ENCODE measurements around the gene FOXA3. TPM values are rescaled to one million over a fixed set of nuclear protein-coding genes. Genes with fewer than 3 reads are reported as not detected.

Gene FOXA3
- total and polyA plus RNA-seq, 12 donors: 0.01 to 0.11 TPM; not detected in 10

DNA sequence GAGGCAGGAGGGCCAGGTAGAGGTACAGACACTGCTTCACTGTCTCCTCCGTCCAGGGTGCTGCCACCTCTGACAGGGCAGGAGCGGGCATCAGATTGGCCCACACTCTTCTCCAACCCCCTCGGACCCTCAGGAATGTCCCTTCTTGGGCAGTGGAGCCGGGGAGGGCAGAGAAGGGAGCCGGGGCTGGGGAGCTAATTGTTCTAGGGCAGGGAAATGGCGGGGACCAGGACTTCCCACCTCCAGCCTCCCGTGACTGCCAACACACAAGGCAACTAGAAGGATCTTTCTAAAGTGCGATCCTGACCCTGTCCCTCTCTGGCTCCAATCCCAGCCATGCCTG, 38.9 kb upstream of the FOXA3 start:
- H3K4me1 ChIP-seq: peaks cover 0 to 3% (median 0%) of the 10 kb centered on the region in 9 donors
- intact Hi-C loops (cut with DNase I): no loop called here
- ATAC-seq: no peak
- H3K36me3 ChIP-seq: peaks cover 0 to 99% (median 66%) of the 10 kb centered on the region in 9 donors
- H3K4me3 ChIP-seq: no peak overlapping the region
- H3K27me3 ChIP-seq: no peaks in the 10 kb centered on the region
- no peak for DNase-seq
- no peak overlapping the region for H3K27ac ChIP-seq
- H3K9me3 ChIP-seq: no peaks in the 10 kb centered on the region
- TF ChIP-seq, protein P1, sequence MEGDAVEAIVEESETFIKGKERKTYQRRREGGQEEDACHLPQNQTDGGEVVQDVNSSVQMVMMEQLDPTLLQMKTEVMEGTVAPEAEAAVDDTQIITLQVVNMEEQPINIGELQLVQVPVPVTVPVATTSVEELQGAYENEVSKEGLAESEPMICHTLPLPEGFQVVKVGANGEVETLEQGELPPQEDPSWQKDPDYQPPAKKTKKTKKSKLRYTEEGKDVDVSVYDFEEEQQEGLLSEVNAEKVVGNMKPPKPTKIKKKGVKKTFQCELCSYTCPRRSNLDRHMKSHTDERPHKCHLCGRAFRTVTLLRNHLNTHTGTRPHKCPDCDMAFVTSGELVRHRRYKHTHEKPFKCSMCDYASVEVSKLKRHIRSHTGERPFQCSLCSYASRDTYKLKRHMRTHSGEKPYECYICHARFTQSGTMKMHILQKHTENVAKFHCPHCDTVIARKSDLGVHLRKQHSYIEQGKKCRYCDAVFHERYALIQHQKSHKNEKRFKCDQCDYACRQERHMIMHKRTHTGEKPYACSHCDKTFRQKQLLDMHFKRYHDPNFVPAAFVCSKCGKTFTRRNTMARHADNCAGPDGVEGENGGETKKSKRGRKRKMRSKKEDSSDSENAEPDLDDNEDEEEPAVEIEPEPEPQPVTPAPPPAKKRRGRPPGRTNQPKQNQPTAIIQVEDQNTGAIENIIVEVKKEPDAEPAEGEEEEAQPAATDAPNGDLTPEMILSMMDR (IDR thresholded peaks at IDR 0.05): no peak
- 86 to 92% methylated on average over 8 of the region's 8 CpGs for WGBS, 2 donors

DNA sequence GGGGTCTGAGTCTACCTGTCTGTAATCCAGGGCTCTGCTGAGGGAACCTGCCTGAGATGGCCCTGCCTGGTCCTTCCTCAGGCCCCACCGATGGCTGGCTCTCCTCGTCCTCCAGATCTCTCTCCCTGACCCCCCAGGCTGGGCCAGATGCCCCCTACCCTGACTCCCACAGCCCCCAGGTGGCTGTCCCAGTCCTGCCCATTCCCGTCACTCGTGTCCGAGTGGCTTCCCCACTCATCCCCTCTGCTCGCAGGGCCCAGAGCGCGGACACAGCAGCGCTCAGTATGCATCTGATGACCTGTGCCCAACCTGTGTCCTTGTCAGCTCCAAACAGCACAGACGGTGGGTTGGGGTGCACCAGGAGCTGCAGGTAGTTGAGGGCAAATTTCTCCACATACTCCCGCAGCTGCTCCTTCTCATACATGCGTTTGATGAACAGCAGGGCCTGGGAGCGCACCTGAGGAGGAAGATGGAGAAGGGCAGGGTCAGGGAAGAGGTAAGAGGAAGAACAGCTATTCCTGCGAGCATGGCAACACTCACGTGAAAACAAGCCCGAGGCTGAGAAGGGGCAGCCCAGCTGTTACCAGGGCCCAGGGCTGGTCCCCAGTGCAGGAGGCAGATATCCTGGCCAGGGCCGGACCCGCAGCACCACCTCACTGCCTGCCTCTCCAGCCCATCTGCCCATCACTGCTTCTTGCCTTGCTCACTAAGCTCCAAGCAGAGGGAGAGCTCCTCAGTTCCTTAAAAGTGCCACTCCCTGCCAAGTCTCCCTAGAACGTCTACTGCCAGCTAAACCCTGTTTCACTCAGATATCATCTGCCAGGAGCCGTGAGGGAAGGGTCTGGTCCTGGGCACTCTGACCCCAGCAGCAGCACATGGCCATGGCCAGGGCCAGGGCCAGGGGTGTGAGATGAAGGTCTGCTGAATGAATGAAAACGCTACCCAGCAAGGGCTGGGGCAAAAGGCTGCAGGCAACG, 37.9 kb upstream of the FOXA3 start:
- WGBS, 2 donors: 86 to 92% methylated on average over 22 of the region's 22 CpGs

DNA sequence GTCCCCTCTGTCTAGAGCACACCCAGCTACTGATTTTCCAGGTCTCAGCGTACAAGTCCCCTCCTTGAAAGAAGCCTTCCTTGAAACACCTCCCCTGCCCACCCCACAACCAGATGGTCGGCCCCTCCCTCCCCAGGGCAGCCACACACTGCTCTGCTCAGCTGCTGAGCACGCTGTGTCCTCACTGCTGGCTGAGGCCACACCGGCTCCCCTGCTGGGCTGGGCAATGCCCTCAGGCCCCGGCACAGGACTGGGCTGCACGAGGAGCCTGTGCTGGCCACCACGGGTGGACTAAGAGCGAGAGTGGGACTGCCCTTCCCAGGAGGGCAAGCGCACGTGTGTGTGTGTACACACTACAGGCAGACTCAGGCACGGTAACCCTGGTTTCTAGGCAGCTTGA, 37.2 kb upstream of the FOXA3 start:
- H3K4me3 ChIP-seq: no peak overlapping the region
- intact Hi-C loops (cut with DNase I): no loop called here
- ATAC-seq (peak in 1 of 8 donors; percentile 7), DNase-seq (no peak)
- peaks cover 0 to 3% (median 0%) of the 10 kb centered on the region in 9 donors for H3K4me1 ChIP-seq
- H3K27ac ChIP-seq: no peak overlapping the region
- H3K36me3 ChIP-seq: peaks cover 1 to 99% (median 83%) of the 10 kb centered on the region in 9 donors
- H3K27me3 ChIP-seq: no peaks in the 10 kb centered on the region
- no peaks in the 10 kb centered on the region for H3K9me3 ChIP-seq
- TF ChIP-seq, protein P1 (IDR thresholded peaks at IDR 0.05): no peak
- WGBS, 2 donors: 90 to 92% methylated on average over 11 of the region's 11 CpGs

More for the DNA sequence above, 37.9 kb upstream of the FOXA3 start:
- DNase-seq: no peak
- TF ChIP-seq, protein P1 (IDR thresholded peaks at IDR 0.05): no peak
- Histone ChIP-seq H3K4me3 (no peak overlapping the region), H3K4me1 (peaks cover 0 to 3% (median 0%) of the 10 kb centered on the region in 9 donors), H3K27me3 (no peaks in the 10 kb centered on the region), H3K9me3 (no peaks in the 10 kb centered on the region), H3K36me3 (peaks cover 0 to 99% (median 76%) of the 10 kb centered on the region in 9 donors), H3K27ac (no peak overlapping the region)
- intact Hi-C loops (cut with DNase I): no loop called here
- ATAC-seq: no peak

DNA sequence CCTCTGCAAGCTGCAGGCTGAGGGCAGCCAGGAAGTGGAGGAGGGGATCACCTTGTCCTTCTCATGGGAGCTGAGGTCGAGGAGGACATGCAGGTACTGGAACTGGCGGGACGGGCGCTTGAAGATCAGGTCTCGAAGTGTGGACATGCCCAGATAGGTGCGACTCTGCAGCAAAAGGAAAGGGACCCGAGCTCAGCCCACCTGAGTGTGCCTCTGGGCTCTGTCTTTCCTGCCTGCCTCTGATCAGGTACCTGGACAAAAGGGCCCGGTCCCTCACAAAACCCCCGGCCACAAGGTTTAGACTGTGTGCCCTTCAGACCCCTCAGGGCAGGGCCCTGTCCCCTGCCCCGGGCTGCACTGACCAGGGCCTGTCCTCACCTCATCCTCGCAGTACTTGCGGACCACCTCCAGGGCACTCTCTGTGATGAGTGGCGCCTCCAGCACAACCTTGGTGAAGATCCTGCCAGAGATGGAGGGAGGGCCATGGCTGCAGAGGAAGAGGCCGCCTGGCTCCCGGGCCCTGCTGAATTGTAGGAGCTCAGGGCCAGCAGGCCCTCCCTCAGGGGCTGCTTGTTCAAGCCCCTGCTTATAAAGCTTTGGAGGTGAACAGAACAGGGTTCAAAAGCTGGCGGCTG, 36.5 kb upstream of the FOXA3 start:
- no peak overlapping the region for H3K4me3 ChIP-seq
- H3K27ac ChIP-seq: no peak overlapping the region
- DNase-seq (no peak), ATAC-seq (no peak)
- H3K9me3 ChIP-seq: no peaks in the 10 kb centered on the region
- intact Hi-C loops (cut with DNase I): no loop called here
- H3K36me3 ChIP-seq: peaks cover 5 to 100% (median 85%) of the 10 kb centered on the region in 9 donors
- no peaks in the 10 kb centered on the region for H3K27me3 ChIP-seq
- WGBS, 2 donors: 91 to 93% methylated on average over 16 of the region's 16 CpGs
- peaks cover 0 to 3% (median 0%) of the 10 kb centered on the region in 9 donors for H3K4me1 ChIP-seq
- TF ChIP-seq, protein P1 (IDR thresholded peaks at IDR 0.05): no peak

All from heart right ventricle (tissue), 16 donors.